GM12878 (cell line): Measurements from ENCODE around the gene SLCO3A1. TPM values are rescaled to one million over a fixed set of nuclear protein-coding genes. Genes with fewer than 3 reads are reported as not detected.

Source experiments
- ATAC-seq: fragments of 200-7000 bp; cut with Tn5 transposase; 3 replicates; pipeline ENCODE4 v1.9.1; 2020; ENCODE audit warnings: mild to moderate bottlenecking, moderate library complexity
- BruUV-seq: library from RNA; stranded (reverse); fragments of 400-500 nt; replicated peaks from 2 replicates; lab custom pipeline; 2021; lab: Mats Ljungman, UMichigan
- CTCF ChIA-PET: fragments of 300-600 bp; sonication (Branson Sonifier 250); formaldehyde crosslinking; extraction: SDS; loops from one replicate; lab custom pipeline; 2021; ENCODE audit warnings: inconsistent platforms; lab: Yijun Ruan, JAX
- POLR2A ChIA-PET: fragments of 350-600 bp; formaldehyde crosslinking; extraction: SDS; loops from one replicate; lab custom pipeline; 2021; ENCODE audit warnings: inconsistent platforms; lab: Charles Lee
- RAD21 ChIA-PET: fragments of 300-600 bp; sonication (Branson Sonifier 250); formaldehyde crosslinking; loops from one replicate; lab custom pipeline; 2023; ENCODE audit warnings: antibody characterized with exemption; ENCODE audit not compliant: unreplicated experiment; lab: Charles Lee
- SMC1A ChIA-PET: fragments of 300-600 bp; sonication (Branson Sonifier 250); formaldehyde crosslinking; loops from one replicate; lab custom pipeline; 2023; ENCODE audit not compliant: unreplicated experiment, uncharacterized antibody; lab: Charles Lee
- DNase-seq: peaks from one replicate; pipeline ENCODE4 v3.0.0-alpha.2; 2011; ENCODE audit warnings: low read depth, low spot score
- FAIRE-seq: peaks from 3 replicates; lab custom pipeline; 2011; peaks lifted over from hg19 to GRCh38; lab: Jason Lieb, UNC
- H2AFZ ChIP-seq: 2 replicates; pipeline ENCODE4 v1.6.0; 2011; ENCODE audit warnings: low read depth, low read length, control low read depth; ENCODE audit not compliant: control insufficient read depth
- H3K27ac ChIP-seq: 2 replicates; pipeline ENCODE4 v1.5.1; 2011; ENCODE audit warnings: control low read depth; ENCODE audit not compliant: control insufficient read depth, insufficient read depth
- H3K27me3 ChIP-seq, 2 experiments: replicated peaks in 1 of 2; 2 replicates each; pipeline versions ENCODE4 v1.6.0 to v1.6.1; 2011; ENCODE audit warnings: low read length in 1 of 2; ENCODE audit not compliant: control insufficient read depth in 2 of 2, insufficient read depth in 2 of 2
- H3K36me3 ChIP-seq, 2 experiments: 2 replicates each; pipeline ENCODE4 v1.5.1; 2011; ENCODE audit warnings: low read length in 1 of 2; ENCODE audit not compliant: control insufficient read depth in 2 of 2, insufficient read depth in 2 of 2
- H3K4me1 ChIP-seq: 2 replicates; pipeline ENCODE4 v1.6.1; 2011; ENCODE audit warnings: mild to moderate bottlenecking, low read length, moderate library complexity, mixed read lengths; ENCODE audit not compliant: control insufficient read depth, insufficient read depth
- H3K4me2 ChIP-seq: 2 replicates; pipeline ENCODE4 v1.6.0; 2011; ENCODE audit warnings: control low read depth; ENCODE audit not compliant: control insufficient read depth, insufficient read depth
- H3K4me3 ChIP-seq: fragments of 200-600 bp; sonication (generic); 2 replicates; pipeline ENCODE4 v1.5.1; 2016
- H3K79me2 ChIP-seq: 2 replicates; pipeline ENCODE4 v1.6.0; 2011; ENCODE audit warnings: low read length; ENCODE audit not compliant: control insufficient read depth, insufficient read depth
- H3K9ac ChIP-seq: 2 replicates; pipeline ENCODE4 v1.8.0; 2011; ENCODE audit warnings: low read length, control low read depth, mixed read lengths; ENCODE audit not compliant: control insufficient read depth, insufficient read depth
- H3K9me3 ChIP-seq: replicated peaks from 3 replicates; pipeline ENCODE4 v1.5.1; 2011; ENCODE audit warnings: mild to moderate bottlenecking, low read length; ENCODE audit not compliant: control insufficient read depth, insufficient read depth
- H4K20me1 ChIP-seq: 2 replicates; pipeline ENCODE4 v1.6.0; 2011; ENCODE audit not compliant: control insufficient read depth, insufficient read depth
- CHD1 ChIP-seq: IDR thresholded peaks from 2 replicates; pipeline ENCODE4 v1.6.1; 2012; ENCODE audit warnings: low read depth, low read length, improper control_type of control experiment
- CREB1 ChIP-seq: IDR thresholded peaks from 2 replicates; pipeline ENCODE4 v1.6.1; 2012; ENCODE audit warnings: low read depth, mild to moderate bottlenecking, inconsistent platforms
- CREM ChIP-seq: IDR thresholded peaks from 2 replicates; pipeline ENCODE4 v1.6.1; 2014; ENCODE audit warnings: antibody characterized with exemption, low read depth
- CTCF ChIP-seq, 3 experiments: IDR thresholded peaks in 2 of 3; conservative IDR thresholded peaks in 1 of 3; 2 replicates each; pipeline ENCODE4 v1.5.1; 2011; ENCODE audit warnings: low read depth in 3 of 3, low read length in 3 of 3, mild to moderate bottlenecking in 3 of 3, control low read depth in 2 of 3, moderate library complexity in 2 of 3, inconsistent platforms in 1 of 3, mixed read lengths in 1 of 3; ENCODE audit not compliant: control insufficient read depth in 2 of 3, insufficient read depth in 1 of 3; ENCODE audit errors: extremely low read depth in 1 of 3
- HDAC2 ChIP-seq: fragments of 200-600 bp; sonication (generic); IDR thresholded peaks from 2 replicates; pipeline ENCODE4 v1.6.1; 2017
- KAT2A ChIP-seq: conservative IDR thresholded peaks from 2 replicates; pipeline ENCODE4 v1.6.1; 2011; ENCODE audit warnings: low read depth, low read length; ENCODE audit not compliant: control insufficient read depth
- NR2C1 ChIP-seq: fragments of 450-650 bp; IDR thresholded peaks from 2 replicates; pipeline ENCODE4 v1.6.1; 2017; ENCODE audit warnings: antibody characterized with exemption, mild to moderate bottlenecking, moderate library complexity
- PBX3 ChIP-seq: IDR thresholded peaks from 2 replicates; pipeline ENCODE4 v1.6.1; 2011; ENCODE audit warnings: mild to moderate bottlenecking, low read depth, low read length, moderate library complexity; ENCODE audit not compliant: insufficient replicate concordance
- RCOR1 ChIP-seq: conservative IDR thresholded peaks from 2 replicates; pipeline ENCODE4 v1.6.1; 2012; ENCODE audit warnings: low read depth, low read length, improper control_type of control experiment
- SMAD5 ChIP-seq: IDR thresholded peaks from 2 replicates; pipeline ENCODE4 v1.6.1; 2016; ENCODE audit warnings: antibody characterized with exemption, low read depth
- SMARCA5 ChIP-seq: fragments of 450-650 bp; IDR thresholded peaks from 2 replicates; pipeline ENCODE4 v1.6.1; 2017; ENCODE audit warnings: mild to moderate bottlenecking
- SMC3 ChIP-seq: IDR thresholded peaks from 2 replicates; pipeline ENCODE4 v1.6.1; 2011; ENCODE audit warnings: low read length, improper control_type of control experiment, borderline replicate concordance
- YY1 ChIP-seq: IDR thresholded peaks from 2 replicates; pipeline ENCODE4 v1.6.1; 2011; ENCODE audit warnings: low read depth, mild to moderate bottlenecking, low read length
- ZNF592 ChIP-seq: fragments of 450-650 bp; IDR thresholded peaks from 2 replicates; pipeline ENCODE4 v1.6.1; 2017; ENCODE audit warnings: mild to moderate bottlenecking, moderate library complexity
- WGBS: methylation state at CpG from one replicate; pipeline ENCODE4 v1.1.6; 2016; ENCODE audit warnings: low lambda C conversion rate; ENCODE audit not compliant: insufficient replicate concordance, insufficient coverage; ENCODE audit errors: missing lambda C conversion rate; 5-methylcytosine and 5-hydroxymethylcytosine counted together
- in situ Hi-C: fragments of 300-500 bp; cut with MboI; formaldehyde crosslinking; loops from 9 replicates; pipeline ENCODE4 v1.14.3; 2018; ENCODE audit warnings: mixed read lengths
- intact Hi-C: fragments of 100-400 bp; cut with micrococcal nuclease; formaldehyde crosslinking; loops from one replicate; pipeline ENCODE4 v1.14.2; 2022; ENCODE audit not compliant: unreplicated experiment
- polyA plus RNA-seq, 11 experiments: library from polyadenylated mRNA; depleted of rRNA in 4 of 11; unstranded in 6 of 11; stranded (reverse) in 5 of 11; fragments of >200 nt; fragmentation: Nextera tagmentation in 4 of 11; fragmentation: Illumina TruSeq in 1 of 11; extraction: Ambion mirVana in 4 of 11; extraction: Trizol in 1 of 11; gene quantifications; 1 replicate in 1 of 11; 2 replicates in 10 of 11; pipeline versions ENCODE4 v1.2.1 to v1.2.3, GENCODE V29; 2011 to 2016; ENCODE audit warnings: inconsistent platforms in 2 of 11, missing spikeins in 2 of 11, low read depth in 1 of 11
- total RNA-seq, 4 experiments: library from RNA; depleted of rRNA in 3 of 4; stranded (reverse); fragments of >200 nt in 3 of 4; fragmentation: Illumina TruSeq in 1 of 4; extraction: Trizol in 1 of 4; gene quantifications; 2 replicates each; pipeline versions ENCODE4 v1.2.1 to v1.2.3, GENCODE V29; 2013 to 2021

SLCO3A1 gene
- total and polyA plus RNA-seq, 10 of the 15 experiments (the other 5 are each of a cell fraction or from before 2014, with no cell fraction given): 0.05 to 5.9 (median 0.31) TPM

- POLR2A ChIA-PET: no interaction called here
- Histone ChIP-seq H3K27me3 (peaks cover 0 to 13% of the 10 kb centered on the region in 2 experiments; a peak in 2 of 4 replicates), H3K4me2 (peak overlapping the region; percentile 63), H2AFZ (0 out of 2 replicates have a peak overlapping the region, but pooled peaks have one; percentile 15), H3K79me2 (no peaks in the 10 kb centered on the region), H3K9ac (no peak overlapping the region), H3K4me3 (0 out of 2 replicates have a peak overlapping the region, but pooled peaks have one; percentile 11), H3K36me3 (no peaks in the 10 kb centered on the region), H3K4me1 (peaks cover 8% of the 10 kb centered on the region), H4K20me1 (no peaks in the 10 kb centered on the region), H3K27ac (no peak overlapping the region), H3K9me3 (no peaks in the 10 kb centered on the region; the same call in 2 of the 3 replicates)
- ATAC-seq (peak; percentile 65), FAIRE-seq (no peak), DNase-seq (no peak)
- SMC1A ChIA-PET: interaction anchor here (1.0 kb wide), 1 partner anchor 129 kb away, joined by 4 read pairs; no protein-coding TSS in a partner anchor
- RAD21 ChIA-PET: interaction anchor here (1.1 kb wide), 1 partner anchor 146 kb away, joined by 5 read pairs; no protein-coding TSS in a partner anchor
- 4% methylated on average over 64 of the region's 70 CpGs for WGBS
- CTCF ChIA-PET: interaction anchor here (1.0 to 1.7 kb wide), 2 partner anchors 35 to 89 kb away, joined by 3 to 4 read pairs; no protein-coding TSS in a partner anchor
- intact Hi-C loops: loop anchor here (1.0 to 2.0 kb wide), 2 partner anchors 216 to 224 kb away; no protein-coding TSS in a partner anchor
- in situ Hi-C loops: no loop called here
- no TSS peak for BruUV-seq
- peak; percentile 65; the same call in 1 of the 2 replicates for TF ChIP-seq ZNF592
- no peak for TF ChIP-seq SMAD5
- TF ChIP-seq CREM: no peak
- no peak for TF ChIP-seq HDAC2
- TF ChIP-seq SMARCA5: peak; percentile 73; the same call in 1 of the 2 replicates
- TF ChIP-seq CHD1: no peak
- TF ChIP-seq RCOR1: 0 out of 2 replicates have a peak, but pooled peaks have one; percentile 4
- TF ChIP-seq KAT2A: no peak
- TF ChIP-seq YY1: 0 out of 2 replicates have a peak, but pooled peaks have one; percentile 17
- TF ChIP-seq CREB1: no peak
- TF ChIP-seq PBX3: no peak
- TF ChIP-seq SMC3: 0 out of 2 replicates have a peak, but pooled peaks have one; percentile 6
- peak; percentile 56 to 68 (median 63) for TF ChIP-seq CTCF (IDR thresholded peaks at IDR 0.05 in 2 of 3, conservative IDR thresholded peaks at IDR 0.05 in 1 of 3; ENCODE audit: control insufficient read depth in 2 of 3, extremely low read depth in 1 of 3, insufficient read depth in 1 of 3, low read depth in 3 of 3, low read length in 3 of 3)
- TF ChIP-seq NR2C1: peak; percentile 26; the same call in 1 of the 2 replicates
These were observed 582 bp upstream of the SLCO3A1 start for GRCh38 chr15:91852741-91853510.
